Skin epidermis (tissue), 12 donors: ENCODE measurements around the gene NRG2.
A peak's percentile ranks its signal among the peaks of the same experiment; 100 is the strongest.

Experiments used
- H3K27ac ChIP-seq, 21 experiments: fragments of 200-600 bp; sonication (generic) in 11 of 21; one replicate each; pipeline ENCODE4 v1.5.0; 2020; ENCODE audit warnings: mild to moderate bottlenecking in 3 of 21, inconsistent platforms in 2 of 21, moderate library complexity in 2 of 21
- H3K4me3 ChIP-seq, 7 experiments: fragments of 200-600 bp; sonication (generic) in 2 of 7; one replicate each; pipeline ENCODE4 v1.5.0; 2020; ENCODE audit warnings: inconsistent platforms in 2 of 7, mild to moderate bottlenecking in 2 of 7, moderate library complexity in 1 of 7

NRG2 gene

DNA sequence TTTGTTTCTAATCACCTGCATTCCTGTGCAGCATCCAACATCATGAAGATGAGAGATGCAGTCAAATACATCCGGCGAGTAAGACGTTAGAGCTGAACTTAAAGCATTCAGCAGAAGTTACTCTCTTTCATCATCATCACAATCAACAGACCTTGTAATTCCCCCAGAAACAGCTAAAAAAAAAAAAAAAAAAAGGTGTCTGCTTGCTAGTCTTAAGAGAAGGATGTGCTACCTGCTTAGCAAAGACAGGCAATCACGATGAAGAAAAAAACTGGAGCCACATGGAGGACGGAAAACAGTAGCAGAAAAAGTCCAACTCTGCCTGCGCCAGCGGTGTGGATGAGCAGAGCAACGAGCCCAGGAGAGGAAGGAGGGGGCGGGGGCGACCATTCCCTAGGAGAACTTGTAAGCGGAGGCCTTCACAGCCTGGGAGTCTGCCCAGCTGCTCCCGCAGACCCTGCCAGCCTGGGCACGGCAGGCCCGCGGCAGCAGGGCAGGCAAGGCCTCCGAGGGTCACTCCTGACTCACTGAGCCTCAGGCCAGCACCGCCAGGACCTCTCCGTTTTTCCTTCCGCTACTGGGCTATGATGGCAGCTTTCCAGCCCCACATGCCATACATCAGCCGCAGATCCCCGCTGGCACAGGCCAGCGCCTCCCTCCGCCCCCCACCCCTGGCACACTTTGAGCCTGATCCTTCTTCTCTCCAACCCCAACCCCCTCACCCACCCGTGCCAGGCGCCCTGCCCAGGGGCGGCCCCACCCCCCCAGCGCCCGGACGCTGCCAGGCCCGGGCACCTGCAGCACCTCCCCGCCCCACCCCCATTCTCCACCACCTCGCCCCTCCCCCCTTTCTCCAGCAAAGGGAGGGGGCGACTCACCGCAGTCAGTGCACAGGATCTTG, 1.4 kb downstream of the NRG2 start:
- Histone ChIP-seq H3K27ac (peak overlapping the region in 2 of 21 experiments; percentile 5 to 42), H3K4me3 (peak overlapping the region; percentile 35 to 53 (median 41))

DNA sequence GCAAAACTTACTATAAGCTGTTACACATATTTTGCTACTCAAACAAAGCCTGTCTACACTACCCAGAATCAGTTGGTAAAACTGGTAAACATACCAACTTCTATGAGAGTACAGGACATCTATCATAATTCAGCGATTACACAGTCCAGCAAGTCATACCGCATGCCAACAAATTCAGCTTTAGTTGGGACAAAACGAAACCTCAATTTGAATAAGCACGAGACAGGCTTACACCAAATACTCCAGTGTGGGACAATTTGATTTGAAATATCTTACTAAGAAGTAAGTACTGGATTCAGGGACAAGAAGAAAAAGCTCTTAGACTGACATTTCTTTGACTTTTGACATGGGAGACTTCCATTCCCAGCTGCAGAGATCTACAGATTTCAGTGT, 2.0 kb downstream of the NRG2 start:
- H3K4me3 ChIP-seq = no peak overlapping the region
- peak overlapping the region in 1 of 21 experiments; percentile 32 for H3K27ac ChIP-seq

DNA sequence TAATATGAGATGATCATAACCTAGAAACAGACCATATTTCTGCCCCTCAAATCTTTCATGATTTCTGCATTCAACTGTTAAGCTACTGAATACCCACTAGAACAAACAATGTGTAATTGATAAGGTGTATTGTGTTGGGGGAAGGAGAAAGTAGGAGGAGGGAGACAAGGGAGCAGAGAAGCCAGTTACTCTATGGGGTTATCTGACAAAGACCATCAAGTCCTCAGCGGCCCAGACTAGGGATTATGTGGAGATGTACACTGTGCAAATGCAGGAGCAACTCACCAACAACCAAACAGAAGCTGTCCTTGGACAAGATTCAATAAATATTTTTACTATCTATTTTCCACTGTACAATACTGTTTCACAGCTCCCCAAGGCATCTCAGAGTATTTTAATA, 2.7 kb downstream of the NRG2 start:
- Histone ChIP-seq H3K4me3 (no peak overlapping the region), H3K27ac (no peak overlapping the region)

DNA sequence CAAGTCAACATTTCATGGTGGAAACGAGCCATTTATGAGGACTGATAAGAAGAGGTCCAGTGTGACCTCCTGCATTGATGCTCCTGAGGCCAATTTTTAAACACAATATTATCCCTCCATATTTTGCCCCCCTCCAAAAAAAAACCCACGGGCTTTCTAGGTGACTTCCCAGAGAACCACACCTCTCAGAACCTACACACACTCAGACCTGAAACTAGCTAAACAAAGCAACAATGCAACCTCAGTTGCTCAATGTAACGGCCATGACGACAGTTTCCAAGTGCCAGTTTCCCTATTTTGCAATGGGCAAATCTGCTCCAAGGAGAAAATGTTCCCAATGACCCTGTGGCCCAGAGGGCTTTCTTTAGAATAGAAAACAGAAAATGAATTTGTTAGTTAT, 3.5 kb downstream of the NRG2 start:
- no peak overlapping the region for H3K4me3 ChIP-seq
- H3K27ac ChIP-seq = peak overlapping the region in 1 of 21 experiments; percentile 2

DNA sequence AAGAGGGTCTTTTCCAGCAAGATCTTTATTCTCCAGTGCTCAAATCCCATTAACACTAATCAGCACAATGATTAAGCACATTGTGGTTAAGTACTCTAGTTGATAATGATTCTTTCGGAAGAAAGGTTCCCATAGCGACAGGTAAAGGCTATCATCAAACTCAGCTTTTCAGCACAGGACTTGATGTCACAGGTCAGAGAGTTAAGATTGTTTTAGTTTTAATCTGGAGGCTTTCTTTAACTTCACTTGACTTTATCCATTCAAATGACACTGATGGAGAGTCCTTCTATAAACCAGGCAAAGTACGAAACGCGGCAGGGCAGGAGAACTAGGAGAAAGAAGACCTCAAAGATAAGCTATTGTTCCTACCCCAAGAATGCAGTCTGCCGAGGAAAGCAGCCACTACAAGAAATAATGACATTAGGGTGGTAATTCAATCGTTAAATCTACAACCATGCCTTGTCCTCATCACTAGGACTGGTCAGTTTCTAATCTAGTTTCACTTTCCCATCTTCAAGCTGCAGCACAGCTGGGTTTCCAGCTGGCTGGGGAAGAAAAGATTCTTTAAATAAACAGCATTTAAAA, 4.6 kb downstream of the NRG2 start:
- Histone ChIP-seq H3K27ac (peak overlapping the region in 7 of 21 experiments; percentile 2 to 54 (median 25)), H3K4me3 (peak overlapping the region in 3 of 7 experiments; percentile 5 to 23 (median 10))

DNA sequence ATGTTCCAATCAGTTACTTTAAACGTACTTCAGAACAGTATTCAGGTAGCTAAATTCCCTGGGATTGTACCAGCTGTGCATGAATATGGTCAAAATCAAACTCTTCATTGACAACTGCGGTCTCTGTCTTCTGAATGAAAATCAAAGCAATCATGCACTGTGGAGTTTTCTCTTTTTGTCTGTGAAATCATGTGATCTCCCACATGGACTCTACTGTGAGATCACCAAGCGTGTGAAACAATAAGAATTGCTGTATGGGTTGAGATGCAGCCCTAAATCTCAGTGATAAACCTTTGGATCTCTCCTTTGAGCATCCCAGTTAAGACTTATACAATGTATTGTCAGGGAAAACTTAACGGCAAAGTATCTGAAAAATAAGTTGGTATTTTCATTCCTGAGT, 6.1 kb downstream of the NRG2 start:
- H3K27ac ChIP-seq = no peak overlapping the region
- H3K4me3 ChIP-seq = no peak overlapping the region

DNA sequence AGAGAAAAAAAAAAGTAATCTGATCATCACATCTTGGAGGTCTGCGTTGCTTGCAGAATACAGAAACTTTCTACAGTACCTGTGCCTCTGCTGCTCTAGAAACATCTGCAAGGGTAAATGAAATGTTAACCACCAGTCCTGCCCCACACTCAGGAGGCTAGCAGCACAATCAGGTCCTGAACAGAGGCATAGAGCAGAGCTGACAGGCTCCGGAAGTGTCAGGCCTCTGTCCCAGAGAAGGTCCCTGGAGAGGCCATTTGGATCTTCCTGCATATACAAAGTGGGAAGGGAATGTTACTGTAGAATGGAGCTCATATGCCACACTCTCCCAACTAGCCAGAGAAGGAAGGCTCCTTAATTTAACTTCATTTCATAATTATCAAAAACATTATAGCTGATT, 7.2 kb downstream of the NRG2 start:
- Histone ChIP-seq H3K4me3 (no peak overlapping the region), H3K27ac (no peak overlapping the region)

DNA sequence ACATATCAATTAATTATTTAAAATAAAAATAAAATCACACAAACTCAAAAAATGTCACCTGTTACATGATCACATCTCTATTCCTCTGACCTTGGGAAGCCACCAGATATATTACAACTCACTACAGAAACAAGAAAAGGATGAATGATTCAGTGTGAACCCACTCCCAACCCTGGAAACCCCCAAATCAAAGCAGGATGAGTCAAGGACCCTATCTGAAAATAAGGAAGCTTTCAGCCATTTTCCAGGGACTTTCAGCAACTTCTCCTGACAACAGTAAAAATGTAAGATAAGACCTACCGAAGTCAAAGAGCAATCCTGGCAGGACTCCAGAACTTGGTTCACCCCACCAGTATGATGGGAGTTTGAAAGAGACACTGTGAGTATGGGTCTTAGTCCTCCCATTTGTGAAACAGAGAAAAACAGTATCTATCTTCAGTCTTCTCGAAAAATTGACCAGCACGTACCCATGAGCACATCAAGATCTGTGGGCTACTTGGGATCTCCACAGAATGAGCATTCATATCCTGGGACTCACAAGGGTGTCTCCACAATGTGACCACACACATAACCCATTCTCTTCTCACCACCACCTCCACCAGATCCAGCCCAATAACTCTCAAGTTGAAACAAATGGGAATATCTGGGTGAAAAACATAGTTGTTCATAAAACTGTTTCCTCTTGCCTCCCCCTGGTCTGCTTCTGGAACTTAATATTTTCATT, 9.9 kb downstream of the NRG2 start:
- no peak overlapping the region for H3K4me3 ChIP-seq
- no peak overlapping the region for H3K27ac ChIP-seq

DNA sequence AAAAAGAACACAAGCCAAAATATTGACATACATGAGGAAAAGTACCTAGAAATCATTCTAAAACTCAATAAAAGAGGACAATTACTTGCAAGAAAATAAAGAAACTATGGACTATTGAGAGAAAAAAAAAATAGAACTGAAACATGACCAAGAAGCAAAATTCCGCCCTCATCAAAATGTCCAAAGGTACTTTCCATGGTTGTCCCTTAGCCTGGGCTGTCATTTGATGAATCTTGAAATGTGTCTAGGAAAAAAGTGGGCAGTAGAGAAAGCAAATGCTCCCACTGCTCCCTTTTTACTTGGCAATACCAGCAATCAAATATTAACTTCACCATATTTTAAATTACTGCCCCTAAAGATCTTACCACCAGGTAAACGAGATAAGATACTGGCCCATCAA, 10.8 kb downstream of the NRG2 start:
- no peak overlapping the region for H3K4me3 ChIP-seq
- no peak overlapping the region for H3K27ac ChIP-seq

DNA sequence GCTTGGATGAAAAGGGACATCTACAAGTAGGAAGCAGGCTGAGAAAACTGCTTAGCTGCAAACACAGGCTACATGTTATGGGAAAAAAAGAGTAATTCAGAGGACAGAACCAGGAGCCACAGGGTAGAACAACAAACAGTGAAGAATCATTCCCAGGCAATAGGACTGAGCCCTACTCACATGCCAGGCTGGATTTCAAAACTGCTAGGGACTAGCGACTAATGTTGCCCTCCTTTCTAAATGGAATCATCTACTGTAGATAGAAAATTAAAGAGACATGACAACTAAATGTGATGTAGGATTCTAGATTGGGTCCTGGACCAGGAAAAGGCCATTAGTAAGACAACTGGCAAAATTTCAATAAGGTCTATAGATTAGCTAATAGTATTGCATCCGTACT, 15.3 kb downstream of the NRG2 start:
- Histone ChIP-seq H3K4me3 (no peak overlapping the region), H3K27ac (no peak overlapping the region)

DNA sequence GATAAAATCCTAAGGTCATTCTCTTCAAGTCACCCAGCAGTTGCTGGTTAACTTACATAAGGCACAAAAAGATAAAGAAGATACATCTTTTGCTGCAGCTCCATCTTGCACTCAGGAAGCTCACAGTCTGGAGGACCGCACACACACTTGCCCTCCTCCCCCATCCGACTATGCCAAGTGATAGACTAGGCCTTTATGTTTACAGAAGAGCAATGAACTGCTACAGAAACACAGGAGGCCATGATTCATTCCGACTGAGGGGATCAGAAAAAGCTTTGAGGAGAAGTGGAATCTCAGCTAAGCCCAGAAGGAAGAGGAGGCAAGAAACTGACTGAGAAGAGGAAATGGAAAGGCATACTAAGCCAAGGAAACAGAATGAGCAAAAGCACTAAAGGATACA, 17.4 kb downstream of the NRG2 start:
- Histone ChIP-seq H3K4me3 (no peak overlapping the region), H3K27ac (no peak overlapping the region)

DNA sequence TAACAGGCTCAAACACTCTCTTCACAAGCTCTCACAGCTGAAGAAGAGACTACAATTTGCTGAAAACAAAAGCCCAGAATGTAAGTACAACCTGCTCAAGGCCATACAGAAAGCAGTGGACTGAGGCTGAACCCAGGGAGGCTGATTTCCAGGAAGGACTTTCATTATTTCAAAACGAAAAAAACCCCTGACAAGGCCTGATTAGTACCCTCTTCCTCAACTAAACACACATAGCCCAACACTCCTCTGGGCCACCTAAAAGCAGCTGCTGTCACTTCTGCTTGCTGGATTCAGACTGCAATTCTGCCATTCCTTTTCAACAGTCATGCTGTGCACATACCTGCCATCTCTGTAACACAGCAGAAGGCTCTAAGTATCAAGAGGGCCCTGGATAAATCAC, 18.2 kb downstream of the NRG2 start:
- H3K4me3 ChIP-seq = no peak overlapping the region
- no peak overlapping the region for H3K27ac ChIP-seq

DNA sequence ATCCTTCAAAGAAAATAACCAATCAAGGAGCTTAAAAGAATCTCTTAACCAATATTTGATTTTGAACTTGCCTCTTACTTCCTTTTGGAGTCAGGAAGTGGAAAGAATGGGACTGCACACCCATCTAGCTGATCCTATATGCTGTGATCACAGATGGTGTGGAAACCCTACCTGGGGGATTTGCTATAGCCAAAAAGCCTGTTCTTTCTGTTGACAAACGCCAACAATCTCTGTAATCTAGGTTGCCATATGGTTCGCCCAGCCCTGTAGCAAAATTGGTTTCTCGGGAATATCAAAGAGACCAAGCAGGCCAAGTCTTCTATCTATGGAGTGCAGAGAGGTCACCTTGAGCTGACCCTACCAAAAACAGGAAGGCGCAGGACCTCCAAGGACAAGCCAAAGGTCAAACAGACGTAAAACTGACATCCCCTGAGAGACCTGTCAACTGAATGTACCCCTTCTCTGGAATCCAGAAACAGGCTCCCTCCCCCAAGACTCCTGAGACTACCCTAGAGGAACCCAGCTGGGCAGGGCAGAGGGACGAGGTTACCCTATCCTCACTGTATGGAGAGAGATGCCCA, 19.4 kb downstream of the NRG2 start:
- Histone ChIP-seq H3K4me3 (no peak overlapping the region), H3K27ac (no peak overlapping the region)

DNA sequence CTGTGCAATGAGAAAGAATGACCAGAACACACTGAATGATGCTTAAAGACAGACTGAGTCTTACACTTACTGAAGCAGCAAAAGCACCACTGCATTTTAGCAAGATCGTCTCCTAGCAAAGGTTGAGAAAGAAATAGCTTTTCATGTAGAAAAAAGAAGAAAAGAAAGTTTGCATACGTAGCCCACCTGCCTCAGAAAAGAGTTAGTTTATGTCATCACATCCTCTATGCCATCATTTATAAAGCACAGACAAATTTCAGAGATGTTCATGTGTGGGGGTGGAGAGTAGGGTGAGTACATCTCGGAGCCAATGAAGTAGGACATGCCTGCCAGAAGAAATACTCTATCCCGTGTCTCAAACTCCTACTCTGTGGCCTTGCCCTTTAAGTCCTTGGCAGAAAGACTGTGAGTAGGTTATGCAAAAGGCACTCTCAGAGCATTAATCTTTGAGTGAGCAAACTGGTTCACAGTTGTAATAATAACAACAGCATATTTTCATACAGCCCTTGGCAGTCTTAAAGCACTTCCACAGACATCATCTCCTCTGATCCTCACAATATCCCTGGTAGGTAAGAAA, 22.4 kb downstream of the NRG2 start:
- no peak overlapping the region for H3K27ac ChIP-seq
- no peak overlapping the region for H3K4me3 ChIP-seq

DNA sequence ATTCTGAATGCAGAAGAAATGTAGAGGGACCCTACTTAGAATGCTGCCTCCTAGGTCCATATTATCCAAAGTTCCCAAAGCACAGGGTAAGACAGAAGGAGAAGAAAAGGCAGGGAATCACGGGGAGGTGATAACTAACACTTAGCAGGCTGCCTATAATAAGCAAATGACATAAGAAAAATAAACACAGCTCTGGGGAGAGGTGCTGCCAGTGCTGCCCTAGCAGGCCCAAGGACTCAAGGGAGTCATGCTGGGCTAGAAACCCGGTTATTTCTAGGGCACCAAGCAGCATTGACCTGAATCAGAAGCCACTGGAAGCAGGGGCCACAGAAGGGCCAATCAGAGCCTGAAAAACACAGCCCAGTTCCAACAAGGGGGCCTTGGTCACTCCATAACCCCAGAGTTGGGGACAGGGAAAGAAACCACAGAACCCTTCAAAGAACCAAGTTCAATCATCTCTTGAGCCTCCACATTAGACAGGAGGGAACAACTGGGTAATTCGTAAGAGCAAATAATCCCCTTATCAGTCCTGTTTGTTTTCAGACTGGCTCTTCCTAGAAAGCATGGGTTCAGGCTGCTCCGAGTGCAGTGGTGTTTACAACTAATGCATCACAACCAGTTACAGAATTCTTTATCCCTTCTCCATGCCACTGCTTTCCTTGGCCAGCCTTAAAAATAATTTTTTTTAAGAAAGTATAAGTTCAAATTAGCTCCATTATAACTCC, 24.0 kb downstream of the NRG2 start:
- H3K4me3 ChIP-seq = no peak overlapping the region
- H3K27ac ChIP-seq = no peak overlapping the region

DNA sequence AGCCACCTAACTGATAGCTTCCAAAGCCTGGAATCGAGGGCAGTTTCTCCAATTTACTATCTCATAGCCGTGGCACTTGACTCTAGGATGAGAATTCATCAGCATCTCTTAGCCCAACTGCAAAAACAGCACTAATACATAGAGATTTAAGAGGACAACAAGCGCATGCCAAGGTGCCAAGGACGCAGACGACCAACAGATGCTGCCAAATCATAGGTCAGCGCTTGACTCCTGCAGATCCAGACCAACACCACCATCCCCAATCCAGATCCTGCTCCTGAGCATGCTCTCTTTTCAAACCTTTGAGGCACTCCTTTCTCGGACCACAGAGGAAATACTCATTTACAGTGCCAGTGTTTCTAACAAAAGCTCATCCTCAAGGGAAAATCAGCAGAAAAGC, 24.6 kb downstream of the NRG2 start:
- Histone ChIP-seq H3K4me3 (no peak overlapping the region), H3K27ac (no peak overlapping the region)

DNA sequence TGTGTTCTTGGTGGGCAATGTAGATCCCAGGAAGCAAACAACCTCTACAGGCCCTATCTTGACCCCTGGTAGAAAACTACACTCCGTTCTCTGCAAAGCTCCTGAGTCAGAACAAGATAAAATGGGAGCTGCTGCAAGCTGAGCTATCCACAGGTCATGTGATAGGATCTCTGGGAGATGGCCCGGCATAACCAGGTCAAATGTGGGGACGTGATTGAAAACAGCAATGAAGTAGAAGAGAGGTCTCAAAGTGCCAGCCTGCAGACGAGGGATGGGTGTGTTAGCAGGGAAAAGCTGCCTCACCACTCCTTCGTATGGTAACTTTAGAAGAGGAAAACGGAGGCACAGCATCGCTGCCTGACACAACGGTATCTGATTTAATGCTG, 25.0 kb downstream of the NRG2 start:
- Histone ChIP-seq H3K4me3 (no peak overlapping the region), H3K27ac (no peak overlapping the region)

DNA sequence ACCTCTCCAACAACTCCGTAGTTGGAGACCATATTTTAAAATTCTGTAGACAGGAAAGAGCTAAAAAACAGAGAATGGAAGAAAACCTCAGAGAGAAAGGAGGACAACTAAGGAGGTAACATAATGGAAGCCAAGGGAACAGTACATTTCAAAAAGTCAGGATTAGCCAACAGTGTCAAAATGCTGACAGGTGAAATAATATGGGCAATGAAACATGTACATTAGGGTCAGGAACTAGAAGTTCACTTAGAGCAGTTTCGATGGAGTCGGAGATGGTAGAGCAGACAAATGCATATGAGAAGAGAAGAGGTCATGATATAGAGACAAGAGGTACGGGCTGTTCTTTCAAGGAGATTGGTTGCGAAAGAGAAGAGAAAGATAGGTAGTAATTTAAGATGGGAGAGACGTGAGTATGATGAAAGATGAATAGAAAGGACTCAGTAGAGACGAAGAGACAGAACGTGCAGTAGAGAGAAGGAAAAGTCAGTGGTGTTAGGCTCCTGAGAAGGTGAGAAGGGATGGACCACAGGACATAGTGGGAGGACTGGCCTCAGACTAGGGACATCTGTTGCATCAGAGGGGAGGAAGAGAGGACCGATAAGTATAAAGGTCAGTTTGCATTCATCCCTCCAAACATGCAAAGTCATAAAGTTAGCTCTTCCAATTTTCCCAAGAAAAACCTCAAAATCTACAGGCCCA, 25.6 kb downstream of the NRG2 start:
- Histone ChIP-seq H3K4me3 (no peak overlapping the region), H3K27ac (no peak overlapping the region)

DNA sequence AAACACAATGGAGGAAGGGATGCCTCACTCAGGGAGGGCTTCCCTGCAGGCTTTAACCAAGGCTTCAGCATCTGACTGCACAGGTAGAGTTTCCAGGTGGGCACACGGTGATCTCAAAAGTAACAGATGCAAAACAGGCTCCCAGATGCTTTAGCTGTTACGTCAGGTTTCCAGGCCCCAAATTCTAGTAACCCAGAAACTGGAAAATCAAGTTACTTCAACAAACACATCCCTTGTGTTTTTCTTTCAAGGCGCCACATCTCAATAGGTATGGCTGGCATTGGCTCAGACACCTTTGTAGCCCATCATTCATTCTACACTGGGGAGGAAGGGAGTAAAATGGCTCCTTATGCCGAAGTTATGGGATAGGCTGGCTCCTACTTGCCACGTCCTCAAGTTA, 27.4 kb downstream of the NRG2 start:
- no peak overlapping the region for H3K27ac ChIP-seq
- no peak overlapping the region for H3K4me3 ChIP-seq
